ENCODE data around the gene VPS18. TPM values are rescaled to one million over a fixed set of nuclear protein-coding genes. Genes with fewer than 3 reads are reported as not detected.

Gene VPS18
- total RNA-seq, 1 donor from 2014 or later = 26.2 TPM

DNA sequence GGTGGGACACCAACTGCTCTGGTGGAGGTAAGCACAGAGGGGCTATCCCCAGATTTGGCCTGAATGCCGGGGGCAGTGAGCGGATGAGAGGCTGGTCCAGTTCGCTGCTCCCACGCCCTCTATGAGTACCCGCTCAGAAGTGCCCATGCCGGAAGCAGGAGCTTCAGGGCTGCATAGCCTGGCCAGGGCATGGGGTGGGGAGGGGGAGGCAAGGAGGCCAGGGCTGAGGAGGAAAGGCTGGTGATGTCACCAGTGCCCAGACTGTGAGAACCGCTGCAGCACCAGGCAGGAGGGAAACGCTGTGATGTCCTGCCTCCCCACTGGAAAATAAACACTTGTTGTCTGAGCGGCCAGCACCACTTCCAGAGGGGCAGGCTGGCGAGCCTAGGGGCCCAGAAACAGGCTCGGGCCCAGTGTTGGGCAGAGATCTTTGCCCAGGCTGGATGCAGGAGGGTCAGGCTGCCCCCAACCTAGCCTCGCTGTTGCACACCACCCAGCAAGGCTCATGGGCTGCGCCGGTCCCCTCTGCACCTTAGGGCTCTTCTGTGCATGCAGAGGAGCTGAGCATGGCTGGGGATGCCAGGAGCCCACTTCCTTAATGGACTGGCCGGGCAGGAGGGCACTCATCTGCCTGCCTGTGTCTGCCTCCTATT is 24.0 kb downstream of the VPS18 start:
- intact Hi-C loops (cut with micrococcal nuclease) = no loop called here
- H3K27me3 Mint-ChIP-seq = no peaks in the 10 kb centered on the region
- H3K27ac Mint-ChIP-seq = no peak overlapping the region
- ATAC-seq (ENCODE audit: low read depth) = no peak
- no peaks in the 10 kb centered on the region for H3K4me1 Mint-ChIP-seq
- no peak for DNase-seq
- TF ChIP-seq, protein P1, sequence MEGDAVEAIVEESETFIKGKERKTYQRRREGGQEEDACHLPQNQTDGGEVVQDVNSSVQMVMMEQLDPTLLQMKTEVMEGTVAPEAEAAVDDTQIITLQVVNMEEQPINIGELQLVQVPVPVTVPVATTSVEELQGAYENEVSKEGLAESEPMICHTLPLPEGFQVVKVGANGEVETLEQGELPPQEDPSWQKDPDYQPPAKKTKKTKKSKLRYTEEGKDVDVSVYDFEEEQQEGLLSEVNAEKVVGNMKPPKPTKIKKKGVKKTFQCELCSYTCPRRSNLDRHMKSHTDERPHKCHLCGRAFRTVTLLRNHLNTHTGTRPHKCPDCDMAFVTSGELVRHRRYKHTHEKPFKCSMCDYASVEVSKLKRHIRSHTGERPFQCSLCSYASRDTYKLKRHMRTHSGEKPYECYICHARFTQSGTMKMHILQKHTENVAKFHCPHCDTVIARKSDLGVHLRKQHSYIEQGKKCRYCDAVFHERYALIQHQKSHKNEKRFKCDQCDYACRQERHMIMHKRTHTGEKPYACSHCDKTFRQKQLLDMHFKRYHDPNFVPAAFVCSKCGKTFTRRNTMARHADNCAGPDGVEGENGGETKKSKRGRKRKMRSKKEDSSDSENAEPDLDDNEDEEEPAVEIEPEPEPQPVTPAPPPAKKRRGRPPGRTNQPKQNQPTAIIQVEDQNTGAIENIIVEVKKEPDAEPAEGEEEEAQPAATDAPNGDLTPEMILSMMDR (IDR thresholded peaks at IDR 0.05) = no peak
- POLR2A ChIA-PET = interaction anchor here (0.8 kb wide), 1 partner anchor 10 kb away, joined by 5 read pairs; no protein-coding TSS in a partner anchor
- H3K36me3 Mint-ChIP-seq (ENCODE audit: low read depth) = no peaks in the 10 kb centered on the region
- H3K9me3 Mint-ChIP-seq = no peaks in the 10 kb centered on the region
- no peak overlapping the region for H3K4me3 Mint-ChIP-seq
- CTCF ChIA-PET = no interaction called here

DNA sequence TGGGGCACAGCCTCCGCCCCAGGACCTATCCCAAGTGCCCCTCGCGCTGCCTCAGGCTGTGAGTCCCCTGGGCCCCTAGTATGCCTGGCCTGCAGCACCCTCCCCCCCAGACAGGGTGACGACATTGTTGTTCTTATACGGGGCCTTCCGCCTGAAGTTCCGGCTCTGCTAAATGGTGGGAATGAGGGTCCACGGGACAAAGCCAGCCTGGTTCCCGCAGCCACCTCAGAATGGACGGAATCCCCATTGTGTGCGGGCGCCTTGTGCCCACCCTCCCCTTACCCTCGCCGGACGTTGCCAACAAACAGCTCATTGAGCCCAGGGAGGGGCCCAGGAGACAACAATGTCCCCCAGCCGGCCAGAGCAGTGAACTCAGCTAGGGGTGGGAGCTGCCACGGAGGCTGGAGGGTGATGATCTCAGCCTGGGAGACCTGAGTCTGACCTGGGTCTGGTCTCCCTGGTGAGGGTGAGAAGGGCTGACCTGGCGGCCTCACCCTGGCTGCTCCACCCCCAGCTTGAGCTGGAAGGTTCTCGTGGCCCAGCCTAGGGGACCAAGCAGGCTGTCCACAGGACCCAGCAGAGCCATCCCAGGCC is 24.6 kb downstream of the VPS18 start:
- H3K36me3 Mint-ChIP-seq (ENCODE audit: low read depth) = no peaks in the 10 kb centered on the region
- CTCF ChIA-PET = interaction anchor here (1.8 kb wide), 1 partner anchor 14 kb away, joined by 5 read pairs; no protein-coding TSS in a partner anchor
- DNase-seq = no peak
- ATAC-seq (ENCODE audit: low read depth) = no peak
- no peaks in the 10 kb centered on the region for H3K27me3 Mint-ChIP-seq
- H3K4me3 Mint-ChIP-seq = no peak overlapping the region
- no peaks in the 10 kb centered on the region for H3K4me1 Mint-ChIP-seq
- POLR2A ChIA-PET = no interaction called here
- no peak overlapping the region for H3K27ac Mint-ChIP-seq
- intact Hi-C loops (cut with micrococcal nuclease) = no loop called here
- H3K9me3 Mint-ChIP-seq = no peaks in the 10 kb centered on the region
- TF ChIP-seq, protein P1 (IDR thresholded peaks at IDR 0.05) = no peak

GRCh38 chr15:40921949-40922607 is 27.8 kb downstream of the VPS18 start:
- intact Hi-C loops (cut with micrococcal nuclease) = no loop called here
- no peak for DNase-seq

DNA sequence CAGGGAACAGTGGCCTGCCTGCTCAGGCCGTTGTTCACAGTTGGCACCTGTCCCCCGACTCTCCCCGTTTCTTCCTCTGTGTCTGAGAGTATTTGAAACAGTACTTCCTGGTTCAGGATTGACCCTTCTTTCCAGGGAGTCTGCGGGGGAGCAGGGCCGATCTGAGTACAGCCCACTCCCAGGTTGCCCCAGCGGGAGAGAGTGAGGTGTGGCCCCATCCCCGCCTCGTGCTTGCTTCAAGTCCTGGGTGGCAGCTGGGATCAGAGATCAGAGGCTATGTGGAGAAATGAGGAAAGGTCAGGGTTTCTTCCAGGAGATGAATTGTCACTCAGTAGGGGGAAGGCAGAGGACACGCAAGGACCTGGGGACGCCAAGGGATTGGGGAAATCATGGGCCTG is 28.4 kb downstream of the VPS18 start:
- DNase-seq (no peak), ATAC-seq (ENCODE audit: low read depth) (no peak)
- no peaks in the 10 kb centered on the region for H3K9me3 Mint-ChIP-seq
- POLR2A ChIA-PET = no interaction called here
- CTCF ChIA-PET = no interaction called here
- H3K27ac Mint-ChIP-seq = no peak overlapping the region
- no peak overlapping the region for H3K4me3 Mint-ChIP-seq
- intact Hi-C loops (cut with micrococcal nuclease) = no loop called here
- no peaks in the 10 kb centered on the region for H3K36me3 Mint-ChIP-seq (ENCODE audit: low read depth)
- TF ChIP-seq, protein P1 (IDR thresholded peaks at IDR 0.05) = no peak
- peaks cover 19% of the 10 kb centered on the region for H3K27me3 Mint-ChIP-seq
- H3K4me1 Mint-ChIP-seq = peaks cover 20% of the 10 kb centered on the region

More at GRCh38 chr15:40921949-40922607, 27.8 kb downstream of the VPS18 start:
- Mint-ChIP-seq H3K4me3 (no peak overlapping the region), H3K9me3 (no peaks in the 10 kb centered on the region), H3K27me3 (peaks cover 16% of the 10 kb centered on the region), H3K27ac (no peak overlapping the region), H3K4me1 (peaks cover 18% of the 10 kb centered on the region), H3K36me3 (ENCODE audit: low read depth) (no peaks in the 10 kb centered on the region)
- TF ChIP-seq, protein P1 (IDR thresholded peaks at IDR 0.05) = no peak
- no peak for ATAC-seq (ENCODE audit: low read depth)
- ChIA-PET POLR2A (no interaction called here), CTCF (no interaction called here)

- peaks cover 28% of the 10 kb centered on the region for H3K4me1 Mint-ChIP-seq
- DNase-seq (no peak), ATAC-seq (ENCODE audit: low read depth) (no peak)
- H3K36me3 Mint-ChIP-seq (ENCODE audit: low read depth) = no peaks in the 10 kb centered on the region
- CTCF ChIA-PET = no interaction called here
- TF ChIP-seq, protein P1 (IDR thresholded peaks at IDR 0.05) = no peak
- no peak overlapping the region for H3K27ac Mint-ChIP-seq
- POLR2A ChIA-PET = interaction anchor here (1.3 kb wide), 1 partner anchor 30 kb away, joined by 3 read pairs; the partner anchor contains the start of gene CHAC1
- intact Hi-C loops (cut with micrococcal nuclease) = no loop called here
- peaks cover 19% of the 10 kb centered on the region for H3K27me3 Mint-ChIP-seq
- H3K4me3 Mint-ChIP-seq = no peak overlapping the region
- H3K9me3 Mint-ChIP-seq = no peaks in the 10 kb centered on the region
Observed at GRCh38 chr15:40923551-40923950, 29.3 kb downstream of the VPS18 start.

Measured in activated B cell treated with CpG ODN at 0.5 μM for 24 hours (primary cell).